HPDE6-E6E7 (cell line): ENCODE measurements around the gene MROH7.

Experiments
- DNase-seq: peaks from one replicate; pipeline ENCODE4 v3.0.0; 2011; ENCODE audit warnings: missing footprints; ENCODE audit errors: extremely low spot score

The MROH7 gene

GRCh38 chr1:54651608-54652007 lies 10.0 kb downstream of the MROH7 start:
- DNase-seq = no peak

GRCh38 chr1:54652168-54652567 lies 10.6 kb downstream of the MROH7 start:
- no peak for DNase-seq

- DNase-seq = no peak
Observed at GRCh38 chr1:54653036-54653435, 11.4 kb downstream of the MROH7 start.

GRCh38 chr1:54658164-54658913 lies 16.8 kb downstream of the MROH7 start:
- no peak for DNase-seq

- DNase-seq = no peak
Observed at GRCh38 chr1:54663725-54664124, 22.1 kb downstream of the MROH7 start.

- no peak for DNase-seq
Observed at GRCh38 chr1:54664364-54664763, 22.8 kb downstream of the MROH7 start.

- no peak for DNase-seq
Observed at GRCh38 chr1:54665852-54666251, 24.3 kb downstream of the MROH7 start.

GRCh38 chr1:54666333-54666732 lies 24.7 kb downstream of the MROH7 start:
- no peak for DNase-seq

GRCh38 chr1:54667797-54668196 lies 26.2 kb downstream of the MROH7 start:
- DNase-seq = no peak

GRCh38 chr1:54668567-54668966 lies 27.0 kb downstream of the MROH7 start:
- DNase-seq = no peak

GRCh38 chr1:54671985-54672608 lies 30.5 kb downstream of the MROH7 start:
- DNase-seq = peak; percentile 59

- DNase-seq = no peak
Observed at GRCh38 chr1:54678776-54679643, 37.4 kb downstream of the MROH7 start.

- no peak for DNase-seq
Observed at GRCh38 chr1:54679706-54680105, 38.1 kb downstream of the MROH7 start.

GRCh38 chr1:54680387-54680786 lies 38.8 kb downstream of the MROH7 start:
- DNase-seq = no peak

- no peak for DNase-seq
Observed at GRCh38 chr1:54681358-54681757, 39.8 kb downstream of the MROH7 start.

GRCh38 chr1:54683453-54683852 lies 41.9 kb downstream of the MROH7 start:
- no peak for DNase-seq

GRCh38 chr1:54685335-54685905 lies 43.8 kb downstream of the MROH7 start:
- DNase-seq = no peak

- DNase-seq = no peak
Observed at GRCh38 chr1:54686155-54686554, 44.6 kb downstream of the MROH7 start.

GRCh38 chr1:54694771-54695170 lies 53.2 kb downstream of the MROH7 start:
- DNase-seq = no peak

- no peak for DNase-seq
Observed at GRCh38 chr1:54695221-54695620, 53.6 kb downstream of the MROH7 start.

- no peak for DNase-seq
Observed at GRCh38 chr1:54695764-54696163, 54.2 kb downstream of the MROH7 start.

GRCh38 chr1:54696262-54696661 lies 54.7 kb downstream of the MROH7 start:
- DNase-seq = no peak
